ENCODE data around the gene SNORC.

GRCh38 chr2:232836934-232837333, 33.1 kb upstream of the SNORC start:
- TF ChIP-seq CTCF (IDR thresholded peaks at IDR 0.05) (no peak), POLR2AphosphoS5 (IDR thresholded peaks at IDR 0.05) (no peak)
